Gastroesophageal sphincter (tissue), 3 donors: ENCODE data around the gene KLK11.

Source experiments
- CTCF ChIP-seq, 4 experiments: fragments of 200-600 bp in 2 of 4; fragments of 450-650 bp in 2 of 4; sonication (generic) in 1 of 4; IDR thresholded peaks; one replicate each; pipeline ENCODE4 v1.5.1; 2017 to 2019; ENCODE audit warnings: antibody characterized with exemption in 4 of 4, mild to moderate bottlenecking in 2 of 4, moderate library complexity in 2 of 4
- POLR2A ChIP-seq, 2 donors: fragments of 450-650 bp; IDR thresholded peaks; one replicate each; pipeline ENCODE4 v1.6.1; 2017; ENCODE audit warnings: antibody characterized with exemption in 2 of 2, mild to moderate bottlenecking in 2 of 2, moderate library complexity in 1 of 2

GRCh38 chr19:50974702-50975556 is 51.5 kb downstream of the KLK11 start:
- TF ChIP-seq CTCF (IDR thresholded peaks at IDR 0.05) (no peak), POLR2A (IDR thresholded peaks at IDR 0.05) (no peak)
